ENCODE results near the gene ARHGAP6.

Gene ARHGAP6

GRCh38 chrX:11665168-11666111 lies at the start of gene ARHGAP6:
Gene ARHGAP6 (minus strand): TSS chrX:11665920. CDS start chrX:11664828, 1,092 bp downstream.
- peak within 1 kb of the TSS; percentile 47 for H3K4me3 ChIP-seq (ENCODE audit: low read depth, low read length)

DNA sequence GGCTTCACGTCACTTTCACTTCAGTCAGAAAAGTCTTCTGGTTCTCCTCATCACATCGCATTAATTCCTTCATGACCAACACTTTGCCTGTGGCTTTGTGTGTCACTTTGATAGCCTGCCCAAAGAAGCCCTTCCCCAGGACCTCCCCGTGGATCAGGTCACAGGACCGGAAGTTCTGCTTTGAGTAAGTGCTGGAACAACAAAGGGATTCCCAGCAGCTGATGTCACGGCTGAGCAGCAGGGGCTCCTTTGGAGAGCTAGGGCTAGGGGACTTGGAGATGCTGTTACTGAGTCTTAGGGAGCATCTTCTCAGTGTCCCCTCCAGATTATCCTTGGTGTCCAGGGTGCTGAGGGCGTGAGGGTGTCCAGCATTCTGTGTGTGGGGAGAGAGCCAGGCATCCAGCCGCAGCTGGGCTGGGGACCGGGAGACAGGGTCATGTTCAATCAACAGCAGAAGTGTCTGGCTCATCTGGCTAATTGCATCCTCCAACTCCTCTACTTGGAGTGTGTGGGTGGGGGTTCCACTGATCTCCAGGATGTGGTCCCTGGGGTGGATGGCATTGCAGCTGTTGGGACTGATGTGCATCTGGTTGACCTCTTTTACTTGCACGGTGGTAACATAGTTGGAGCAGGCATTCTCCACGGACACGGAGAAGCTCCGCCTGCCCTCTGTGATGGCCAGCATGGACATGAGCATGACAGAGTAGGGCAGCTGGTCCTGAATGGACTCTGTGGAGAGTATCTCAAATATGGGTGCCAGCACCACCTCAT lies 39.2 kb upstream of the ARHGAP6 start:
- H3K4me3 ChIP-seq (ENCODE audit: low read depth, low read length), result no peak overlapping the region
- no peak for TF ChIP-seq CTCF (IDR thresholded peaks at IDR 0.05; ENCODE audit: low read depth, low read length)

More at GRCh38 chrX:11665168-11666111, at the start of gene ARHGAP6:
- TF ChIP-seq CTCF (IDR thresholded peaks at IDR 0.05; ENCODE audit: low read depth, low read length), result no peak

- TF ChIP-seq CTCF (IDR thresholded peaks at IDR 0.05; ENCODE audit: low read depth, low read length), result no peak
- no peak overlapping the region for H3K4me3 ChIP-seq (ENCODE audit: low read depth, low read length)
Measured at GRCh38 chrX:11703855-11704254, 38.1 kb upstream of the ARHGAP6 start.

- H3K4me3 ChIP-seq (ENCODE audit: low read depth, low read length), result no peak overlapping the region
- TF ChIP-seq CTCF (IDR thresholded peaks at IDR 0.05; ENCODE audit: low read depth, low read length), result no peak
Measured at GRCh38 chrX:11702965-11703631, 37.4 kb upstream of the ARHGAP6 start.

DNA sequence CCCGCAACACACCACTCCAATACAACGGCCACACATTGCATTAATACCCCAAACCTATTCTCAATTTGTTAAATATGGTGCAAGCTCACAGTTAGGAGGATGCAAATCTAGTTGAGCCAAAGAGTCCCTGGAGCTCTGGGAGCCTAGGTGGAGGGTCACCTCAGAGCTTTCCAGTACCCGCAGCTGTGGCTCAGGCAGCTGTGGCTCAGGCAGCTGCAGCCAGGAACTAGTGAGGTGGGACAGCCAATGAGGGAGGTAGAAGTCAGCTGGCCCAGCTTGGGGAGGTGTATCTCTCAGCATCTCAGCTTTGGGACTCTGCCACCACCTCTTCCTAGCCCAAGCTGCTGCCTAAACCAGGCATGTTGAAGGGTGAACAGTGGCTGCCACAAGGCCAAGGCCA lies 36.7 kb upstream of the ARHGAP6 start:
- no peak for TF ChIP-seq CTCF (IDR thresholded peaks at IDR 0.05; ENCODE audit: low read depth, low read length)
- H3K4me3 ChIP-seq (ENCODE audit: low read depth, low read length), result no peak overlapping the region

DNA sequence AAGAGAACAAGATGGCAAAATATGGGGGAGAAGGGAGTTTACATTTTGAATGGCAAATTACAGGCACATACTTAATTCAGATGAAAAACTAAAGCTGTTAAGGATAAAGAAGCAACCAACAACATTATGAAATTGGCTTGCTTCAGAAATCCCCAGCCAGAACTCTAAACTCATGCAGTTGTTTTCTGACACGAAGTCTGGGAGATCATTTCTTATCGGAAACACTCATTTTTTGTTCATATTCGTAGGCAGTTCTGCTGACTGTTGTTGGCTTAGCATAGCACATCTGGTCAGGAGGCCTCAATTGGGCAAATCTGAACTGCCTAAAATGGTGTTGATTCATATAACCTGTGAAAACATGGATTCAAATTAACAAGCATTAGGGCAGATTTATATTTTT lies 33.0 kb upstream of the ARHGAP6 start:
- no peak overlapping the region for H3K4me3 ChIP-seq (ENCODE audit: low read depth, low read length)

More for the DNA sequence above, 33.0 kb upstream of the ARHGAP6 start:
- TF ChIP-seq CTCF (IDR thresholded peaks at IDR 0.05; ENCODE audit: low read depth, low read length), result no peak
